ENCODE measurements around the gene PLCXD3.

GRCh38 chr5:41279040-41279439, 231.4 kb downstream of the PLCXD3 start:
- TF ChIP-seq, protein P1, sequence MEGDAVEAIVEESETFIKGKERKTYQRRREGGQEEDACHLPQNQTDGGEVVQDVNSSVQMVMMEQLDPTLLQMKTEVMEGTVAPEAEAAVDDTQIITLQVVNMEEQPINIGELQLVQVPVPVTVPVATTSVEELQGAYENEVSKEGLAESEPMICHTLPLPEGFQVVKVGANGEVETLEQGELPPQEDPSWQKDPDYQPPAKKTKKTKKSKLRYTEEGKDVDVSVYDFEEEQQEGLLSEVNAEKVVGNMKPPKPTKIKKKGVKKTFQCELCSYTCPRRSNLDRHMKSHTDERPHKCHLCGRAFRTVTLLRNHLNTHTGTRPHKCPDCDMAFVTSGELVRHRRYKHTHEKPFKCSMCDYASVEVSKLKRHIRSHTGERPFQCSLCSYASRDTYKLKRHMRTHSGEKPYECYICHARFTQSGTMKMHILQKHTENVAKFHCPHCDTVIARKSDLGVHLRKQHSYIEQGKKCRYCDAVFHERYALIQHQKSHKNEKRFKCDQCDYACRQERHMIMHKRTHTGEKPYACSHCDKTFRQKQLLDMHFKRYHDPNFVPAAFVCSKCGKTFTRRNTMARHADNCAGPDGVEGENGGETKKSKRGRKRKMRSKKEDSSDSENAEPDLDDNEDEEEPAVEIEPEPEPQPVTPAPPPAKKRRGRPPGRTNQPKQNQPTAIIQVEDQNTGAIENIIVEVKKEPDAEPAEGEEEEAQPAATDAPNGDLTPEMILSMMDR (IDR thresholded peaks at IDR 0.05), result no peak
- TF ChIP-seq POLR2A (IDR thresholded peaks at IDR 0.05), result no peak
